ENCODE data around the gene ANKS1A. TPM values are rescaled to one million over a fixed set of nuclear protein-coding genes. Genes with fewer than 3 reads are reported as not detected.

The ANKS1A gene
- total RNA-seq, 1 experiment from 2014 or later = 26.5 TPM

GRCh38 chr6:35018746-35019145, 129.7 kb downstream of the ANKS1A start:
- no peak overlapping the region for H3K14ac ChIP-seq (ENCODE audit: insufficient read depth, low read length)
- no peak overlapping the region for H2BK120ac ChIP-seq (ENCODE audit: low read depth, low read length, poor library complexity, severe bottlenecking)
- no peak overlapping the region for H3K4ac ChIP-seq (ENCODE audit: low read depth, low read length)
- peak overlapping the region in 1 of 3 experiments; percentile 3; a peak in 1 of 7 replicates for H3K27ac Mint-ChIP-seq
- H2BK12ac ChIP-seq (ENCODE audit: insufficient read length, low read depth, low read length) = no peak overlapping the region
- peaks cover 7 to 25% (median 13%) of the 10 kb centered on the region in 3 experiments; a peak in 4 of 7 replicates for H3K36me3 Mint-ChIP-seq (ENCODE audit: insufficient read depth in 1 of 3, low read depth in 3 of 3)
- H3K23me2 ChIP-seq (ENCODE audit: insufficient read length, low read depth, low read length, poor library complexity, severe bottlenecking) = no peaks in the 10 kb centered on the region
- H2BK20ac ChIP-seq (ENCODE audit: low read depth, low read length, poor library complexity, severe bottlenecking) = no peak overlapping the region
- no peak overlapping the region for H4K91ac ChIP-seq (ENCODE audit: insufficient read length, low read depth, low read length)
- H2AFZ ChIP-seq (ENCODE audit: low read length) = no peak overlapping the region
- no peaks in the 10 kb centered on the region for H3K9me3 ChIP-seq (ENCODE audit: control insufficient read depth, low read depth, low read length)
- H3K18ac ChIP-seq (ENCODE audit: insufficient read length, low read depth, low read length) = no peak overlapping the region
- H2BK5ac ChIP-seq (ENCODE audit: insufficient read length, low read length) = no peak overlapping the region
- H2AK5ac ChIP-seq (ENCODE audit: insufficient read length, low read length) = no peak overlapping the region
- no peaks in the 10 kb centered on the region for H3K79me2 ChIP-seq (ENCODE audit: insufficient read depth, low read length)
- no peak overlapping the region for H3K56ac ChIP-seq (ENCODE audit: insufficient read length, low read depth, low read length)
- H3K9me3 Mint-ChIP-seq = no peaks in the 10 kb centered on the region
- DNase-seq = no peak
- H3K27me3 ChIP-seq (ENCODE audit: insufficient read depth, low read length) = no peaks in the 10 kb centered on the region
- no peaks in the 10 kb centered on the region for H4K20me1 ChIP-seq (ENCODE audit: control insufficient read depth, insufficient read depth, insufficient read length)
- no peak overlapping the region for H3K4me2 ChIP-seq (ENCODE audit: insufficient read depth, insufficient read length, low read length)
- no peak overlapping the region for H3K23ac ChIP-seq (ENCODE audit: insufficient read length, low read depth, low read length)
- H4K5ac ChIP-seq (ENCODE audit: insufficient read length, low read depth, low read length) = no peak overlapping the region
- H3T11ph ChIP-seq (ENCODE audit: low read length) = no peak overlapping the region
- H3K9ac ChIP-seq (ENCODE audit: extremely low read depth, insufficient read length, low read length) = no peak overlapping the region
- no peaks in the 10 kb centered on the region for H3K79me1 ChIP-seq (ENCODE audit: insufficient read depth, low read depth, low read length, poor library complexity, severe bottlenecking)
- H3K27me3 Mint-ChIP-seq (ENCODE audit: low read depth) = no peaks in the 10 kb centered on the region; the same call in 1 of the 2 replicates
- TF ChIP-seq CTCF (conservative IDR thresholded peaks at IDR 0.05) = no peak
- H3K27ac ChIP-seq (ENCODE audit: insufficient read length, low read depth, low read length) = no peak overlapping the region
- H4K8ac ChIP-seq (replicated peaks; ENCODE audit: insufficient read length, low read depth, low read length) = no peak overlapping the region
- no CpG with 5 or more reads among the region's 2 CpGs for WGBS (ENCODE audit: extremely low coverage, insufficient read length, low lambda C conversion rate)
- H3K4me1 Mint-ChIP-seq = peaks cover 47 to 55% of the 10 kb centered on the region in 2 experiments
- H2BK15ac ChIP-seq (ENCODE audit: low read depth, low read length) = no peak overlapping the region
- H3K4me3 Mint-ChIP-seq = no peak overlapping the region
- peaks cover 24% of the 10 kb centered on the region for H3K4me1 ChIP-seq (ENCODE audit: insufficient read depth, low read length)

Measured in H9 (cell line).